ENCODE data around the gene BLOC1S1.

The BLOC1S1 gene

GRCh38 chr12:55728939-55729818, 13.3 kb downstream of the BLOC1S1 start, which contains the start of gene CD63:
Gene CD63, minus strand, starts transcription at chr12:55729009. Its CDS starts 668 bp downstream, at chr12:55728341.
- FAIRE-seq: peak; percentile 57

- no peak for FAIRE-seq
Observed at GRCh38 chr12:55729819-55730818, 14.3 kb downstream of the BLOC1S1 start.

DNA sequence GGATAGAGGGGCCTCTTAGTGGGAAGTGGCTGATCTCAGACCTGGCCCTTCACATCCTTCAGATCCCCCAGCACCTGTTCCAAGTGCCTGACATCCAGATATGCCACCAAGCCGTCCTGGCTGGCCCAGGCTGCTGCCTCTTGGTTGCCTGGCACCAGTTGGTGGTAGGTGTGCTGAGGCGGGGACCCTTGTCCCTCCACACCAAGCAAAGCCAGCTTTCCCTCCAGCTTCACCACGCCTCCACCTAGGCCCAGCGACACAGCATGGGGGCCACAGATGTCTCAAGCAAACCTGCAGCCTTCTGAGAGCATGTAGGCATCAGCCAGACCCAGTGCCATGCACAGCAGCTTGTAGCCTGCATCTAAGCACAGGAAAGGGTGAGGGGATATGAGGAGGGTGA, 16.4 kb downstream of the BLOC1S1 start:
- no peak for FAIRE-seq

GRCh38 chr12:55733021-55733555, 17.2 kb downstream of the BLOC1S1 start:
- FAIRE-seq: no peak

- FAIRE-seq: no peak
Observed at GRCh38 chr12:55733858-55734257, 18.0 kb downstream of the BLOC1S1 start.

DNA sequence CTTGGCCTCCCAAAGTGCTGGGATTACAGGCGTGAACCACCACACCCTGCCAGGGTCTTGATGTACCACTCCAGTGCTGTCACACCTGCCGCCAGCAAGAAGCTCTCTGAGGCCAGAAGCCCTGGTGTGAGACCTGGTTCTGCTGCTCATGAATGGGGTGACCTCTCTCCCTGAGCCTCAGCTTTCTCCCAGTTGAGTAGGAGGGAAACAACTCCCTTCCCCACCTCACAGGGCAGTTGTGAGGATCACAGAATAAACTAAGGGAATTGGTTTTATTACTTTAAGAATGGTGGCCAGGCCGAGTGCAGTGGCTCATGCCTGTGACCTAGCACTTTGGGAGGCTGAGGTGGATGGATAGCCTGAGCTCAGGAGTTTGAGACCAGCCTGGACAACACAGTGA, 18.7 kb downstream of the BLOC1S1 start:
- FAIRE-seq: no peak

- no peak for FAIRE-seq
Observed at GRCh38 chr12:55736076-55736475, 20.2 kb downstream of the BLOC1S1 start.

GRCh38 chr12:55736780-55737580, 21.1 kb downstream of the BLOC1S1 start:
- FAIRE-seq: no peak

- FAIRE-seq: no peak
Observed at GRCh38 chr12:55737581-55738122, 21.8 kb downstream of the BLOC1S1 start.

DNA sequence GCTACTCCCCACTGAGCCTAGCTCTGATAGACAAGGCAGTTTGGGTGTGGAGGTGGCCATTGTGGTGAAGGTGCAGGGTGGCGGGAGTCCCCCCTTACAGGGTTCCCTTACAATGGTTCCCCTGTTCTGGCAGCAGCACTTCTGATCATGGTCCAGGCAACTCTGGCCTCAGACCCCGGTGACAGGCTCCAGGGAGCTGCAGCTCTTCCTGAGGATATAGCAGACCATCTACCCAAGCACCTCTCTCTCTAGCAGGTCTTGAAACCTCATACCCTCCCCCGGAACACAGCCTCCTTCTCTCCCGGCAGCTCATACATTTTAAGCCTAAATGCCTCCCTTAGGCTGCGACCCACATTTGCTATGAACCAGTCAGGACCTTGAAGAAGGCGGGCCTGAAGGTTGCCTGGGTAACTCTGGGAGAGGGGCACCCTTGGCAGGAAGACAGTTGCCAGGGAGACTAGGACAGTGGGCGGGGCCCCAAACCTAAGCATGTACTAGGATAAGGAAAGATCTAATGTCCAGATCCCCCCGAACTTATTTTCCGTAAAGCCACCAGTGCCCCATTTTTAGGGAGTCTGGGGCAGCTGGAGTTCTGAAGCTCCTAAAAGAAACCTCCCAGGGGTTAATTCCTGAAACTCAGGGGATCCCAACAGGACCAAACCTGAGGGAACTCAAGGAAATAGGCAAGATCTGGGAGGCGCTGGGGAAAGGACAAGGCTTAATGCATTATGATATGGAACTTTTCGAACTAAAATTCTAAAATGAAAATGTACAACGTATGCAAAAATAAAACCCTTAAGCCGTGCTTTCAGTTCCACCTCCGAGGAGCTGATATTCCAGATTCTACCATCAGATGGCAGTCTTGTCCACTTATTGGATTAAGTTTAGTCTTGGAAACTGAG, 22.5 kb downstream of the BLOC1S1 start:
- FAIRE-seq: peak; percentile 96

GRCh38 chr12:55739025-55739378, 23.2 kb downstream of the BLOC1S1 start:
- no peak for FAIRE-seq

DNA sequence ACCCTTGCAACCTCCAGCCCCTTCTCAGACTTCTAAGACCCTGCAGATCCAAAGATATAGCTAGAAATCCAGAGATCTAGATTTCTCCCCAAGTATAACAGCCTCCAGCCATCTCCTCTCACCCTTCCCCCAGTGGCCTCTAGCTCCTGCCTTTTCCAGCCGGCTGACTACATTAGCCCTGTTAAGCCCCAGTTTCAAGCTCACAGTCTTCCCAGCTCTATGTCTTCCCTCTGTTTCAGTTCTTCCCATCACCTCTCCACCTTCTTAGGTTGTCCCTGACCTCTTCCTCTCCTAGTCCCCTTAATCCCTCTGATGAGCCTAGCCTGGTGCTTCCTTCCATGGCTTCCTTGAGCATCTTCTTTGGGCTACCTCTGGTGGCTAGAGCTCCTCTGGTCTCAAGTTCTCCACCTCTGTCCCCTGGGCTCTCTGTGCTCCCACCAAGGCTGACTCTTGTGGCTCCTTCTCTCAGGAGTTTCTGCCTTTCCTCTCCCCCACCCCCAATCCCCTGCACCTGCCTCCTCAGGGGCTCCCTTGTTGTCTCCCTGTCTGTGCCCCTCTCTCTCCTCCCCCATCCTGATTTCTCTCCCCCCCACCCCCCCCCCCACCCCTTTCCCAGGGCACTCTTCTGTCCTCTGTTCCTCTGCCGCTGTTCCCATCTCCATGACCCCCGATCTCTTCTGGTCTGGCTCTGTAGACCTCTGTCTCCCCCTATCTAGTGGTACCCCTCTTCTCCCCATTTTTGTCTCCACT, 26.3 kb downstream of the BLOC1S1 start:
- FAIRE-seq: no peak

DNA sequence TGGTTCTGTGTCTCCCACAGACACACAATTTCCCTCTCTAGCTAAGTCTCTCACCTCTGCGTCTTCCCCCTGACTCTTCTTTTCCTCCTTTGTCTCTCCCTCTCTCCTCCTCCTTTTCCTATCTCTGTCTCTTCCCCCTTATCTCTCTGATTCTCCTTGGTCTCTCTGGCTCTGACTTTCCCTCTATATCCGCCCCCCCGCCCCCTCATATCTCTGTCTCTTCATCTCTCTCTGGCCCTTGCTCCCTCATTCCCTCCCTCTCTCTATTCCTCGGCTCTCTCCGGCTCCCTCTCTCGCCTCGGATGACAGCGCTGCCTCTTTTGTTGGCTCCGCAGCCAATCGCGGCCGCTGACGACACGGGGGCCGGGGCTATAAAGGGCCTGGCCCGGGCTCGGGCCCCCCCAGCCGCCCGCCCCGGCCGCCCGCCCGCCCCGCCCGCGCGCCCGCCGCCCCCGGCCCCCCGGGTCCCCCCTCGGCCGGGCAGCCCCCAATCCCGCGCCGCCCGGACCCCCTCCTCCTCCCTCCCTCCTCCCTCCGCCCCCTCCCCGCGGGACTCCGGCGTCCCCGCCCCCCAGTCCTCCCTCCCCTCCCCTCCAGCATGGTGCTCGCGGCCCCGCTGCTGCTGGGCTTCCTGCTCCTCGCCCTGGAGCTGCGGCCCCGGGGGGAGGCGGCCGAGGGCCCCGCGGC, 27.0 kb downstream of the BLOC1S1 start, which contains the start of gene GDF11:
Gene GDF11 (plus strand): TSS at position 404 of the 687 bp plus-strand sequence. CDS start 195 bp downstream, at position 599.
- FAIRE-seq: no peak

DNA sequence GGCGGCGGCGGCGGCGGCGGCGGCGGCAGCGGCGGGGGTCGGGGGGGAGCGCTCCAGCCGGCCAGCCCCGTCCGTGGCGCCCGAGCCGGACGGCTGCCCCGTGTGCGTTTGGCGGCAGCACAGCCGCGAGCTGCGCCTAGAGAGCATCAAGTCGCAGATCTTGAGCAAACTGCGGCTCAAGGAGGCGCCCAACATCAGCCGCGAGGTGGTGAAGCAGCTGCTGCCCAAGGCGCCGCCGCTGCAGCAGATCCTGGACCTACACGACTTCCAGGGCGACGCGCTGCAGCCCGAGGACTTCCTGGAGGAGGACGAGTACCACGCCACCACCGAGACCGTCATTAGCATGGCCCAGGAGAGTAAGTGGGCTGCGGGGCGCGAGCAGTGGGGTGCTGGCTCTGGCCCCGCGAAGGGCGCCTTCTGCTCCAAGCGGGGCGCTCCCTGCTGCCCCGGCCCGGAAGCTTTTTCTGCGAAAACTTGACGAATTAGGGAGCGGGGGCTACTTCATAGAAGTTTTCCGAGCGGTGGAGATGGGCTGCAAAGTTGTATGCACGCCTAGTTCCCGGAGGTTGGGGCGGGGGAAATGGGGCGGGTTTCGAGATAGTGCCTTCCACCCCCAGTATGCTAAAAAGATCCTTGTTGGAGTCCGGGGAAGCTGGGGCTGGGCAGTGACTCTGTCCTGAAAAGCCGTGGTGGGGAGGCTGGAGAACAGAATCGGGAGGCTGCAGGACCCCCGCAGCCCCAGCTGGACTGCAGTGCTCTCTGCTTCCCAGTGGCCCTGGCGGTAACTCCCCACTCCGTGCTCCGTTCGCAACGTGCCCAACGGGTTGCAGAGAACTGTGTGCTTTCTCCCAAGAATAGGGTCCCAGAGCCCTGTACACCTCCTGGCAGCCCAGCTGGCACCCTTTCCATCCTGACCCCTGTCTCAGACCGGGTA, 27.8 kb downstream of the BLOC1S1 start:
- no peak for FAIRE-seq

DNA sequence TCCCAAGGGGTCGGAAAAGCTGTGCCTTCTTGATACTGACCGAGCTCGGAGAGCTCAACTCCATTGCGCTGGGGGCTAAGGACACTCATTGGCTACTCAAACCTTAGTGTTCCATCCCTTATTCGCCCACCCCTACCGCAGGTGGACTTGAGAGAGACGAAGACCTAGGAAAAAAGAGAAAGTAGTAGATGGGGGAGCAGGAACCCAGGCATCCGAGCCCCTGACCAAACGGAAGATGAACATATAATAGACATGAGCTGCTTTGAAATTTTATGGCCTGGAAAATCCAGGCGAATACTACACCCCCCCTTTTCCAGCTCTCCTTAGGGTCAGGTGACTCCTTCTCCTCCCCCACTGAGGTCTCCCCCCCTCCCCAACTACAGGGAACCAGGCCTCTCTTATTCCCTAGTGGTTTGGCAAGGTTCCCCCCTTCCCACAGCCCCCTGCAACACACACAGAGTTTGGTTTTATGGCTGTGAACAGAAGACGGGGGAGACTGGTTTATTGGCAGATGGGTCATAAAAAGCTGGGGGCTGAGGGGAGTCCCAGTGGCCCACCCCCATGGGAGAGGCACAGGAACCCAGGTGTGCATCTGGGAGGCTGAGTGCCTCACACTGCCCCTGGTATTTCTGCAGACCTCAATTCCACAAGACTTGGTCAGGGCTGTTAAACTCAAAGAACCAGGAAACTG, 28.6 kb downstream of the BLOC1S1 start:
- no peak for FAIRE-seq

GRCh38 chr12:55745361-55746173, 29.7 kb downstream of the BLOC1S1 start:
- FAIRE-seq: no peak

Measured in A204.1 (cell line).